HG03175 (cell line): ENCODE results near the gene HLX.

Experiments
- ATAC-seq: cut with Tn5 transposase; IDR thresholded peaks from one replicate; pipeline ENCODE4 v1.9.1; 2021; ENCODE audit warnings: mild to moderate bottlenecking, moderate library complexity; ENCODE audit not compliant: unreplicated experiment

The HLX gene

DNA sequence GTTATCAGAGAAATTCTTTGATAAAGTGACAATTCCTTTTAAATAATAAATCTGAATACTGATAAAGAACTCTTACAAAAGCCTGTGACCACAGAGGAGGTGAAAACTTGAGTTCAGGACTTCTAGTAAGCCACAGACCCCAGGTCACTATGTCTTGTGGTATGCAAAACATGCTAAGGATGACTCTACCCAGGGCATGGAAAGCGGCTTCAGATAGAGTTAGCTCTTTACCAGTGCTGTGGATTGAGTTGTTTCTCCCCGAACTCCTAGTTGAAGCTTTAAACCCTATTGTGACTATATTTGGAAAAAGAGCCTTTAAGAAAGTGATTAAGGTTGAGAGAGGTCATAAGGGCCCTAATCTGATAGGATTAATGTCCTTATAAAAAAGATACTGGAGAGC, 42.3 kb downstream of the HLX start:
- no peak for ATAC-seq

DNA sequence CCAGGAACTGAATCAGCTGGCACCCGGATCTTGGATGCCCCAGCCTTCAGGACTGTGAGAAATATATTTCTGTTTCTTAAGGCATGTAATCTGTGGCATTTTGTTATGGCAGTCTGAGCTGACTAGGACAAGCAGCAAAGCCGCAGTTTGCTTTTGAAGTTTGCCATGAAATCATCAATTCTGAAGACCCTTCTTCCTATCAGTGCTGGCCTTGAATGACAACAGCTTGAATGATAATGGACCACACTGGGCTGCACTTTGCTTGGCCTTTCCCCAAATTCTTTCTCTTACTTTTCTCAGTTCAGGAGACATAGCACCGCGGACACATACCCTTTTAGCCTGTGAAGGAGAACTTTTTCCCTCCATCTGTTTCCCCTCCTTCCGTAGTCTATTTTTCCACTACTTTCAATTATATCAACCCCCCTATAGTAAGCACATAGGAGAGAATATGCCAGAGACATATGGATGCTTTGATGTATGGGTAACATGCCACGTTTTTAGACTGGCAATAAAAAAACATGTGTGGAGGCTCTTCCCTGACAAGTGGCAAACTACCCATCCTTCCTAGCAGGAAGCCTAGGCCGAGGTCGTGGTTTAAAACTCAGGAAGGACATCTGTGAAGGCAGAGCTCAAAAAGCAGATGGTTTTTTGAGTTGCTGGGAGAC, 42.9 kb downstream of the HLX start:
- no peak for ATAC-seq

DNA sequence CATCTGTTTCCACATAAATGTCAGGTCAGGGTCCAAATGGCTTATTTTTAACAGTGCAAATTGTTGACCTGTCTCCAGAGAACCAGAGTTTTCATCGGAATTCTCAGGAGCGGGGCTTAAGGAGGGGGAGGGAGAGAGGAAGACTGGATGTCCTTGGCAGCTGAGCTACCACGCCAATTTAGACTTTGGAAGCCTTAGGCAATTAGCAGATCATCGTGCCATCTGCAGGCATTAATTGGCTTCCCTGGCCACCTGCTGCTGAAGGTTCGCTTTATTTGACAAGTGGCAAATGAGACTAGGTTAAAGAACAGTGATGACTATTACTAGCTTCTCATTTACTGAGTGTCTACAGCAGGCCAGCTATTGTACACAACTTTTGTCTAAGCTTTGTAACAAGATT, 43.7 kb downstream of the HLX start:
- ATAC-seq, result no peak

DNA sequence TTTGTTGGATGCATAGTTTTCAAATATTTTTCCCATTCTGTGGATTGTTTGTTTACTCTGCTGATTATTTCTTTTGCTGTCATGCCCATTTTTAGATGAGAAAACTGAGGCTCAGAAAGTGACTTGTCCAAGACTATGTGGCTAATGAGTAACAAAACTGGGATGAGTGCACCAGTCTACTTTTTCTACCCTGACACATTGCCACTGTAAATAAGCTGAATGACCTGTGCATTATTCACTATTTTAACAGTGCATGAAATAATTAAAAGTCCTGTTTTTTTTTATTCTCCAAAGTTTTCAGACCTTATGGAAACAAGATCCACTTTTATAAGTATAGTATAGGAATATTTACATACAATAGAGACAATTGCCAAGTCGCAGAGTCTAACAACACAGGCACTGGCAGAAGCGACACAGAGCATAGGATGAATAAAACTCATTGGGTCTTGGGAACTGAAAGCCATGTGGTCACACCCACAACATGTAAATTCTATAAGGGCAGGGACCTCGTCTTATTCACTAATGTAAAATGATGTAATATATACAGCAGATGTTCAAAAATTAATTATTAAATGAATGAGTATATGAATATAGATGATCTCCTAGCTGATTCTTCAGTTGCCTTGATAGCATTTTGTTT, 45.2 kb downstream of the HLX start:
- ATAC-seq, result no peak

DNA sequence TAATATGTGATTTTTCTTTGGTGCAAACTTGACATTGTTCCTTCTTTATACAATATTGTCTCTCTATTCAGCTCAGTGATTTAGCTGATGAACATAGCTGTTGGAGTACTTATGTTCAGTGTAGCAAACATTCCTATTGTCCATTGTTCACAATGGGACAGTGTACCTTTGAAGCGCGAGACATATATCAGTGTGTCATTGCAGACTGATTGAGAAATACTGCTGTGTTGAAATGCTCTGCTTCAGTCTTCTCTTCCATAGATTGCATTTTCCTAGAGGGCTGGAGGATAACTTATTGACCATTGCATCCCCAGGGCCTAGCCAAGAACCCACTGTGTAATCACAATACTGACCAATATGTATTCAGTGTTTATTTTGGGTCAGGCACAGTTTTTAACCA, 46.5 kb downstream of the HLX start:
- ATAC-seq, result no peak

DNA sequence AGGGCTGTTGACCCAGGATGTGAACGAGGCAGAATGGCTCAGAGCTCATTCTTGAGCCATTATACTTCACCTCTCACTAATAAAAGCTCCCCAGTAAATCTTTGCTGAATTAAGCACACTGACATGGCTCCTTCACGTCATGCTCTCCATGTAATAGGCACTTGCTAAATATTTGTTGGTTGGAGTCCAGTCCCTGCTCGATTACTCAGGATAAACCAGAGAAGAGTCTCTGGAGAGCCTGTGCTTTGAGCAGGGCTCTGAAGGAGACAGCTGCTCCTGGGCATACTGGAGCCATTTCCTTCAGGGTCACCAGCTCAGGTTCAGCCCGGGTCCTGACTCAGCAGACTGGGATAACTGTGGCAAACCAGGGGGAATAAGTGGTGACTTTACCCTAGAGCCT, 46.9 kb downstream of the HLX start:
- ATAC-seq, result no peak

DNA sequence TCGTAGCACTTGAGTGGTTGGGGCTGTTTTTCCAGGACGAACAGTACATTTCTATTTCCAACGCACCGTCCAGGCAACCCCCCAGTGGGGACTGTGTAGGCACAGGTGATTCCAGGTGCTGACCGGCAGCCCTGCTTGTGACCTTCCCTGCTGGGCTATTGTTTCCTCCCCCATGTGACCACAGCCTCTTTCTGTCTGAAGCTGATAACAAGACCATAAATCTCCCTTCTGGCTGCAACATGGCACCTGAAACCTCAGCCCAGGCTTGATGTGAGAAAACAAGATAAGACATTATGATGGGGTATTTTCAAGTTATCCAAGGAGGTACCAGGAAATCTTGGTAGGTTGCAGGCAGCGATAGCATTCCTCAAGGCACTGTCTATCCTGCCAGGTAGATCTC, 48.2 kb downstream of the HLX start:
- ATAC-seq, result no peak

DNA sequence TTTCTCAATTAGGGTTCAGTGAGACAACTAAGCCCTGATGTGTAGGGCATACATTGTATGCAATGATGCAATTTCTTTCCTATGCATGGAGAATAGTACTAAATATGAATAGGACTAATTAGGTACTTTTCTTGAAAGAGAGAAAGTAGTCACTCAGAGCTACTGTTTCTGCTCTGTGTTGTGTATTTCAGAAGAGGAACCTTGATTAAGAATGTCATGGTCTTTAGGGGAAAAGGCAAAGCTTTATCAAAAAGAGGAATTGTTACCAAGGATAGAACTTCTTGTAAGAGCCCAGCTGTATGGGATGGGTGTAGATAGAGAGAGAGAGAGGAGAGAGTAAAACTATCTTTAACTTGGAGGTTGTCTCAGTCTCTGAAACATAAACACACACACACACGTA, 49.1 kb downstream of the HLX start:
- no peak for ATAC-seq

DNA sequence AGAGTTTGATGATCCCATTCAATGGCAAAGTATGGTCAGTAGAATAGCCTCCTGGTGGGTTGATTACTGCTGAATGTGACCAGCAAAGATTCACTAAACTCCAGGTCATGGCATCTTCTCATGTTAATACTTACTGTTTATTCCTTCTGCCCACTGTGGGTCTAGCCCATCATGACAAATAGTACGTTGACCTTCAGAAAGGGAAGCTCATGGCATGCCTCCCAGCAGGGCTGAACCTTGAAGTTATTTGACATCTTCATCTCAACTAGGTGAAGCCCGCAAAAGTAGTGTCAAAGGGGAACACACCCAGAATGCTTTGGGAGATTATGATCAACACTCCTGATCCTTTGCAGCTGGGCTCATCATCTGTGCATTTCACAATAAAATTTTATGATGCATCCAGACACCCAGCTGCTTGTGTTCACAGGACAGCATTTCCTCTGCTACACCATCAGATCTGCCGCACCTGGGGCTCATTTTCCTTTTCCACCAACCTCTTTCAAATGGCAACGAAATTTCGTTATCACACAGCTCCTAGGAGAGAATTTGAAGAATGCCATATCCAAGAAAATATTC, 49.6 kb downstream of the HLX start:
- no peak for ATAC-seq

DNA sequence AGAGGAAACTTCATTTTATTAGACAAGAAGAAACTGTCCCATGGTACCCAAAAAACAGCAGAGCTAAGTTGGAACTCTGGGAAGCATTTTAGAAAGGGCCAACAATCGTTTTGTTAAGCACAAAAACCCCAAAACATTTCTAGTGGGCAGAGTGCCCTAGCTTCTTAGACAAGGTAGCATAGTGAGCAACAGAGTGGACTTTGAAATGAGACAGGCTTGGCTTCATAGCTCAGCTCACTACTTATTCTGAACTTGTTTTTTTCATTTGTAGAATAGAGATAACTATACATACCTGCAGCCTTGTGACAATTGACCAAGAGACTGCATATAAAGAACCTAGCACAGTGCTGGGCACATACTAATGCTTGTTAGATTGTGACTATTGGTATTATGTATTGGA, 50.1 kb downstream of the HLX start:
- no peak for ATAC-seq
